Measurements from ENCODE around the gene FMR1NB. TPM values are rescaled to one million over a fixed set of nuclear protein-coding genes. Genes with fewer than 3 reads are reported as not detected.

FMR1NB gene
- total RNA-seq, 2 donors from 2014 or later, result not detected

DNA sequence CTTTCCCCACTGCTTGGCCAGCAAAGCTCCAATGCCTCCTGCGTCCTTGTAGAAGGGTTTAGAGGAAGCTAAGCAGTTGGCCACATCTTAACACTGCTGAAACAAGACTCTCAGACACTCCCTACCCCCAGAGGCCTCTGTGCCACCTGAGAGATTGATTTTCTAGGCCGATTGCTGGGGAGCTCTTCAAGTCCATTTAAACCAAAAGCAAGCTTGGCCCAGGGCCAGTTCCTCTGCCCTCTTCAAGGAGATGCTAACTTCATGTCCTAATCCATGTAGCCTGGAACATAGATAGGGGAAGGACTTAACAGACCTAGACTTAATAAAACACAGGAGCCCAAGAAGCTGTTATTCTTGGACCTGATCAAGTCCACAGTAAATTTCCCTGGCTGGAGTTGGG is 27.2 kb upstream of the FMR1NB start:
- H3K27ac ChIP-seq (ENCODE audit: low read depth, low read length), result no peak overlapping the region
- no peak for DNase-seq
- Mint-ChIP-seq H3K36me3 (ENCODE audit: low read depth) (peaks cover 1% of the 10 kb centered on the region), H3K27ac (no peak overlapping the region), H3K4me3 (no peak overlapping the region), H3K4me1 (no peaks in the 10 kb centered on the region), H3K9me3 (peaks cover 52% of the 10 kb centered on the region), H3K27me3 (ENCODE audit: insufficient read depth) (no peaks in the 10 kb centered on the region)
- H3K4me1 ChIP-seq (ENCODE audit: control insufficient read depth, insufficient read depth, low read length), result no peaks in the 10 kb centered on the region
- H3K9me3 ChIP-seq (ENCODE audit: control insufficient read depth, low read length), result no peaks in the 10 kb centered on the region
- H3K4me3 ChIP-seq (ENCODE audit: low read length), result no peak overlapping the region
- no peaks in the 10 kb centered on the region for H3K27me3 ChIP-seq (ENCODE audit: control insufficient read depth, insufficient read depth, low read length, poor library complexity, severe bottlenecking)
- 100% methylated on average over 1 of the region's 2 CpGs; no CpG with 5 or more reads in 1 of the 2 experiments for WGBS, 2 experiments (ENCODE audit: insufficient coverage in 1 of 2, insufficient read length in 1 of 2)
- H3K9ac ChIP-seq (ENCODE audit: extremely low read depth, low read length, poor library complexity, severe bottlenecking), result no peak overlapping the region
- peaks cover 17% of the 10 kb centered on the region for H3K36me3 ChIP-seq (ENCODE audit: control insufficient read depth, insufficient read depth, low read length)
- TF ChIP-seq, protein P1, sequence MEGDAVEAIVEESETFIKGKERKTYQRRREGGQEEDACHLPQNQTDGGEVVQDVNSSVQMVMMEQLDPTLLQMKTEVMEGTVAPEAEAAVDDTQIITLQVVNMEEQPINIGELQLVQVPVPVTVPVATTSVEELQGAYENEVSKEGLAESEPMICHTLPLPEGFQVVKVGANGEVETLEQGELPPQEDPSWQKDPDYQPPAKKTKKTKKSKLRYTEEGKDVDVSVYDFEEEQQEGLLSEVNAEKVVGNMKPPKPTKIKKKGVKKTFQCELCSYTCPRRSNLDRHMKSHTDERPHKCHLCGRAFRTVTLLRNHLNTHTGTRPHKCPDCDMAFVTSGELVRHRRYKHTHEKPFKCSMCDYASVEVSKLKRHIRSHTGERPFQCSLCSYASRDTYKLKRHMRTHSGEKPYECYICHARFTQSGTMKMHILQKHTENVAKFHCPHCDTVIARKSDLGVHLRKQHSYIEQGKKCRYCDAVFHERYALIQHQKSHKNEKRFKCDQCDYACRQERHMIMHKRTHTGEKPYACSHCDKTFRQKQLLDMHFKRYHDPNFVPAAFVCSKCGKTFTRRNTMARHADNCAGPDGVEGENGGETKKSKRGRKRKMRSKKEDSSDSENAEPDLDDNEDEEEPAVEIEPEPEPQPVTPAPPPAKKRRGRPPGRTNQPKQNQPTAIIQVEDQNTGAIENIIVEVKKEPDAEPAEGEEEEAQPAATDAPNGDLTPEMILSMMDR (conservative IDR thresholded peaks at IDR 0.05), result no peak

- WGBS, 2 experiments (ENCODE audit: insufficient coverage in 1 of 2, insufficient read length in 1 of 2), result 93 to 100% methylated on average over 1 to 2 of the region's 2 CpGs
- no peak overlapping the region for H3K4me3 Mint-ChIP-seq
Measured at GRCh38 chrX:147957291-147957690, 23.8 kb upstream of the FMR1NB start.

GRCh38 chrX:147958291-147958690 is 22.8 kb upstream of the FMR1NB start:
- no peak overlapping the region for H3K9ac ChIP-seq (ENCODE audit: extremely low read depth, low read length, poor library complexity, severe bottlenecking)
- Mint-ChIP-seq H3K9me3 (peaks cover 51% of the 10 kb centered on the region), H3K27me3 (ENCODE audit: insufficient read depth) (no peaks in the 10 kb centered on the region), H3K4me3 (no peak overlapping the region), H3K36me3 (ENCODE audit: low read depth) (no peaks in the 10 kb centered on the region), H3K4me1 (no peaks in the 10 kb centered on the region), H3K27ac (no peak overlapping the region)
- no peak overlapping the region for H3K4me3 ChIP-seq (ENCODE audit: low read length)
- H3K27me3 ChIP-seq (ENCODE audit: control insufficient read depth, insufficient read depth, low read length, poor library complexity, severe bottlenecking), result no peaks in the 10 kb centered on the region
- H3K36me3 ChIP-seq (ENCODE audit: control insufficient read depth, insufficient read depth, low read length), result no peaks in the 10 kb centered on the region
- no peaks in the 10 kb centered on the region for H3K4me1 ChIP-seq (ENCODE audit: control insufficient read depth, insufficient read depth, low read length)
- no peaks in the 10 kb centered on the region for H3K9me3 ChIP-seq (ENCODE audit: control insufficient read depth, low read length)
- no peak for DNase-seq
- 100% methylated on average over 1 of the region's 1 CpG; no CpG with 5 or more reads in 1 of the 2 experiments for WGBS, 2 experiments (ENCODE audit: insufficient coverage in 1 of 2, insufficient read length in 1 of 2)
- no peak overlapping the region for H3K27ac ChIP-seq (ENCODE audit: low read depth, low read length)
- TF ChIP-seq, protein P1 (conservative IDR thresholded peaks at IDR 0.05), result no peak

More at GRCh38 chrX:147957291-147957690, 23.8 kb upstream of the FMR1NB start:
- Histone ChIP-seq H3K4me1 (ENCODE audit: control insufficient read depth, insufficient read depth, low read length) (no peaks in the 10 kb centered on the region), H3K9ac (ENCODE audit: extremely low read depth, low read length, poor library complexity, severe bottlenecking) (no peak overlapping the region), H3K27ac (ENCODE audit: low read depth, low read length) (no peak overlapping the region), H3K36me3 (ENCODE audit: control insufficient read depth, insufficient read depth, low read length) (no peaks in the 10 kb centered on the region), H3K4me3 (ENCODE audit: low read length) (no peak overlapping the region), H3K27me3 (ENCODE audit: control insufficient read depth, insufficient read depth, low read length, poor library complexity, severe bottlenecking) (no peaks in the 10 kb centered on the region), H3K9me3 (ENCODE audit: control insufficient read depth, low read length) (no peaks in the 10 kb centered on the region)
- no peaks in the 10 kb centered on the region for H3K27me3 Mint-ChIP-seq (ENCODE audit: insufficient read depth)
- DNase-seq, result no peak
- no peak overlapping the region for H3K27ac Mint-ChIP-seq
- H3K9me3 Mint-ChIP-seq, result peaks cover 47% of the 10 kb centered on the region
- no peaks in the 10 kb centered on the region for H3K36me3 Mint-ChIP-seq (ENCODE audit: low read depth)
- H3K4me1 Mint-ChIP-seq, result no peaks in the 10 kb centered on the region
- TF ChIP-seq, protein P1 (conservative IDR thresholded peaks at IDR 0.05), result no peak
